A673 (cell line): ENCODE measurements around the gene CD302.

Source experiments
- CTCF ChIP-seq: fragments of 300-800, 200-600 bp; sonication (generic); conservative IDR thresholded peaks from 2 replicates; pipeline ENCODE4 v1.5.1; 2017; ENCODE audit warnings: low read depth, mild to moderate bottlenecking, antibody characterized with exemption, low read length, moderate library complexity, mixed read lengths
- EZH2 ChIP-seq: fragments of 200-600 bp; sonication (generic); IDR thresholded peaks from 2 replicates; pipeline ENCODE4 v1.6.1; 2017; ENCODE audit warnings: borderline replicate concordance, low read depth, mild to moderate bottlenecking, mixed read lengths, antibody characterized with exemption, low read length; ENCODE audit not compliant: poor library complexity, severe bottlenecking

GRCh38 chr2:159793326-159793725 is 4.7 kb downstream of the CD302 start:
- TF ChIP-seq CTCF (no peak), EZH2 (no peak)
